GM19099 (cell line): ENCODE data around the gene REEP1.

Experiments
- POLR2A ChIP-seq: IDR thresholded peaks from 3 replicates; pipeline ENCODE4 v1.6.1; 2011; ENCODE audit warnings: low read depth; ENCODE audit not compliant: insufficient read length; ENCODE audit errors: extremely low read depth

Gene REEP1

DNA sequence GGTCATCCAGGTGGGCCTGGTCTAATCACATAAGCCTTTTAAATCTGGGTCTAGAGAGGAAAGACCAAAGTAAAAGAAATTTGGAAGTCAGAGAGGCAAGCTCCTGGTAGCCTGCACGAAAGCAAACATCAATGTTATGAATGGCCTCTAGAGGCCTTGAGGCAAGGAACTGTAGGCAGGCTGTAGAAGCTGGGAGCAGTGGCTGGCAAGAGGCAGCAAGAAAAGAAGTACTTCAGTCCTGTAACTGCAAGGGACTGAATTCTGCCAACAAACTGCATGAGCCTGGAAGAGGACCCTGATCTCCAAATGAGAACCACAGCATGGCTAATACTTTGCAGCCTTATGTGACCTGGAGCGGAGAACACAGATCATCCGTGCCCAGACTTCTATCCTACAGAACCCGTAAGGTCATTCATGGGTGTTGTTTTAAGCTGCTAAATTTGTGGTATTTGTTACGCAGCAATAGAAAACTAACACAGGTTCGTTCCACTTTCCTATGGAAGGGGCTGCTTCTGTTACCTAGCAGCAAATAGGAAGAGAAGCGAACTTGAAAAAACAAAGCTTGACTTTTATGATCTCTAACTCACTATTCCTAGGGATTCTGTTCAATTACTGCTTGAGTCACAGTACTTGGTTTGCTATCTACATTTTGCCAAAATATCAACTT lies 143.4 kb downstream of the REEP1 start:
- no peak for TF ChIP-seq POLR2A

DNA sequence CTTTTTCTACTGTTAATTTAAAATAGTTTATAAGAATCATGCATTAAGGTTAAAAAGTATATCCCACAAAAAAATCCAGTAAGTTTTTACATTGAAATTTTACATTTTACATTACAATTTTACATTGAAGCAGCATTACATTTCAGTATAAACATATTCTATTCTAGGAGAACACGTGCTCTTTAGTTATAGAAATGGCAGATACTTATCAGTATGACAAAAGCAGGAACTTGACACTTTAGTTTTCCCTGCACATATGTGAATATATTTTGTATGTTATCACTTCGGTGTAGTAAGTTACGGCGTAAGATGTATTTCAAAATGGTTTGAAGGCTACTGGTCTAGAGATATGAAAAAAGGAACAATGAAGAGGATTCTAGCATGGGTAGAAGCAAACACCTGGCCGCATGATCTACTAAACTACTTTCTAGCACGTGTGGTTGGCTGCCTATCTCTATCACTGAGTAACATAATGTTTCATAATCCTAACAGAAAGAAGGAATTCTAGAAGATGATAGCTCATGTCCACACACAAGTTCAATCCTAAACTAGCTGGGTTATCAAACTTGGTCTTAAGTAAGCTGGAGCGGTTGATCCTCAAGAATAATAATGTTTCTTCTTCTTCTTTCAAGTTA lies 147.5 kb downstream of the REEP1 start:
- TF ChIP-seq POLR2A = no peak

DNA sequence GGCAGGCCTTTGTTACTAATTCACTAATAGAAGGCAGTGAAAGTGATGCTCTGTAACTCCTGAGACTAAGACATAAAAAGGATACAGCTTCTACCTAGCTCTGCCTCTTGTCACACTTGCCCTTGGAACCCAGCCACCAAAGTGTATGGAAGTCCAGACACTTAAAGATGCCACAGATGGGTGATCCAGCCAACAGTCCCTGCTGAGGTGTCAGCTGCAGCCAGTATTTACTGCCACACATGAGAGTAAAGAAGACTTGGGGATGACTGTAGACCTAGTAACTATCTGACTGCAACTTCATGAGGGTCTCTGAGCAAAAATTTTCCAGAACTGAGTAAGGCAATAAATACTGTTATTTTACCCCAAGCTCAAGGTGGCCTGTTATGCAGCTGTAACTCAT lies 151.0 kb downstream of the REEP1 start:
- TF ChIP-seq POLR2A = no peak

DNA sequence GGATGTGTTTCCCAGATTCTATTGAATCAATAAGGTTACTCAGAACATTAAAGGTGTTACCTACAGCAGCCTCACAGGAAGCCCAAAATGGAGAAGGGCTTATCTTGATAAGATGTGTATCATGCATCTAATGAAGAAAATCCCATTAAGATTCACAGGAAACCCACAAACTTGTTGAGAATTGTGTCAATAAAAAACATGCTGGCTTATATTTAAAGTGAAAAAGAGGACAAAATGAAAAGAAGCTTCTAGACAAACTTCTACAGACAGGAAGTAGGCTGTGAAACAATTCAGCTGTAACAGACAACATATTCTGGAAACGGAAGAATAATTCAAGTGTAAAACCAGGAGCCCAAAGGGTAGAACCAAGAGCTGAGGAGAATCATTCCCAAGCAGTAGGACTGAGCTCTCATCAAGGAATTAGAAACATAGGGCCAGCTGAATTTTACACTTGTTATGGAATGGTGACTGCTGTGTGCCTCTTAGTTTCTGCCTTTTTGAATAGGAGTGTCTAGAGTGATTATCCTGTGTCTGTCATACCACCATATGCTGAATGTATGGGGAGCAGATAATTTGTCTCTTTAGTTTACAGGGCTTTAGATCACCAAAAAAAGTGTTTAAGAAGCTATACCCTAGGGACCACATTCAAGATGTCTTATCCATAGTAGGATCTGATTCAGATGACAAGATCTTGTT lies 151.8 kb downstream of the REEP1 start:
- TF ChIP-seq POLR2A = no peak

DNA sequence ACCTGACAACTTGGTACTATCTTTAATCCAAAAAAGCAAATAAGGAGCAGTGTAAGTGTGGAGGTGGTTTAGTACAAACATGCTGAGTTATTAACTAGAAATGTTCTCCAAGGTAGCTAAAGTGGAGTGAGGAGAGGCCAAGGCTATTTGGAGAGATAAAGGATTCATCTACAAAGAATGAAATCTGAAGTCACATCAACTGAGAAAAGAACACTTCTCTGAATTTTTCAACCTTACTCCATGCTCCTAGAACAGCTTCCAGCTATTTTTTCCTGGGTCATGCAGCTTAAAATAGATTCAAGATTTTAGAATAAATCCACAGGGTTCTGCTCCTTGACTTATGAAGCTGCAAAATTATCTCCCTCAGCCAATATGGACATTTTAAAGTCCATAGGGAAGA lies 160.8 kb downstream of the REEP1 start:
- no peak for TF ChIP-seq POLR2A

DNA sequence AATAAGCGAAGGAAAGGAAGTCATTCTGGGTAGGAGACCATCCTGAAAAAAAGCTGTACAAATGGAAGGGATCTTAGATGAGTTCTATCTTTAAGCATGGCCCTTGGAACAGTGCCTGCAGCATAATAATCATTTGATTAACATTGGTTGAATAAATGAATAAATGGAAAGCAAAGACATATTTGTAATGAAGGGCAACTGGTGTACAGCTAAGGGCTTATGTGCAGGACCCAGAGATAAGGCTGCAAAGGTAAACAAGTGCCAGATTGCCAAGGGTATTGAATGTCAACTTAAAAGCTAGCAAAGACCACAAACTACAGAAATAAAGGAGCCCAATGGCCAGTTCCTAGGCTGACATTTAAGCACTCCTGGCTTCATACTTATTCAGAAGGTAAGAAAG lies 161.6 kb downstream of the REEP1 start:
- no peak for TF ChIP-seq POLR2A

DNA sequence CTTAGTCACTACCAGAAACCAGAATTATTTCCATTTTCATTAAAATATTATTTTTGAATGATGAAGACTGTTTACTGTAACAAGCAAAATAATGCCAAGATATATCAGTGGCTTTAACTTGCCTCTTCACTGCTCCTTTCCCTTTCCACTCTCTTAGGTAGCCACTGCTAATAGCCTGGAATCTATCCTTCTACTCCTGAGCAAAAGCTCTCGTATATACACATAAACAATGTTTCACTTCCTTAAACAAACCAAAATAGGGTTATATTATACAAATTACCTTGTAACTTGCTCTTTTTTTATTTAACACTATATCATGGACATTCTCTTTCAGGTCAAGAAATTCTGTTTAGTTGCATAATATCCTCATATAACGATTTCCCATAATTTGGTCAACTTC lies 163.0 kb downstream of the REEP1 start:
- no peak for TF ChIP-seq POLR2A

DNA sequence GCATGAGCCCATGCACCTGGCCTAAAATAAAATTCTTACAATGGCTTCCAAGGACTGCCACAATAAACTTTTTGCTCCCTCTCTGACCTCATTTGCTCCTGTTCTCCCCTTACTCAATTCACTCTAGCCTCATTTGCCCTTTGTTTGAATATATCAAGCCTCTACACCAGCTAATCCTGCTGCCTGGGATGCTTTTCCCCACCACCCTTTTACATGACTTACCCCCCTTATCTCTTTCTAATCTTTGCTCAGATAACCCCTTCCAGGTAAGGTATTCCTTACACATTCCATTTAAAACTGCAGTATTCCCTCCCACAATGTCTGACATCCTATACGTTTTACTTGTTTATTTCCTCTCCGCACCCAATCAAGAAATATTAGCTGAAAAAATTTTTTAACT lies 164.8 kb downstream of the REEP1 start:
- TF ChIP-seq POLR2A = no peak

DNA sequence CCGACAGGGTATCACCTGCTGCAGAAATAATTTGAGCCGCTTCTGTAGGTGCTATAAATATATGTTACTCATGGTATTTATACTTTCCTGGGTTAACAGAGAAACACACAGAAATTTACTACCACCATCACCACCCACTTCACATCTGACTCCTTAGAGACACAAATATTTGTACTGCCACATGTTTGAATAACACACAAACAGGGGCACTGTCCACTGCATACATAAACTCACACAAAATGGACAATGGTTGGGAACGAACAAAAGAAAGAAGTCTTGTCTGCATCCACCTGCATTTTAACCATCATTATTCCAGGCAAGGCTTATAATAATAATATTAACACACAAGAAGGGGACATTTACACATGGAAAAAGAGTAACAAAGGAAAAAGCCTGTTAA lies 166.1 kb downstream of the REEP1 start:
- TF ChIP-seq POLR2A = no peak

DNA sequence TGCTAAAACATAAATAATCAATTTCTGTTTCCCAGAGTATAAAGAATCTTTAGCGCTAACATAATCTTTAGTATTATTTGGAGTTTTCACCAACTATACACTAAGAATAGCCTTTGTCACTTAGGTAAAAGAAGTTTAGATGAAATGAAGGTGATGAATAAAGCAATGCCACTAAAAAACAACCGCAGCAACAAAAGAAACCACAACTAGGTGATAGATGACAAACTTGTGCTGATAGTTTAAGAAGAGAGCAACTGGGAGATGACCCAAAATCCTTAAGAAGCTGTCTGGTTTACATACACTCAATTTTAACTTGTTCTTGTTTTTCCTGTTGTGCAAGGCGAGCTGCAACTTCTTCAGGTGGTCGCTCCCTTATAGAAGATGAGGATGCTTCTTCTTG lies 167.0 kb downstream of the REEP1 start:
- TF ChIP-seq POLR2A = no peak
